WTC11 (cell line): ENCODE data around the gene LYPD6B. TPM values are rescaled to one million over a fixed set of nuclear protein-coding genes. Genes with fewer than 3 reads are reported as not detected.

Experiments used
- ATAC-seq: fragments of 200-7000 bp; cut with Tn5 transposase; 2 replicates; pipeline ENCODE4 v1.10.0; 2021; ENCODE audit warnings: mild to moderate bottlenecking, moderate library complexity
- CTCF ChIA-PET: fragments of 300-600 bp; sonication (Branson Sonifier 250); formaldehyde crosslinking; loops from one replicate; lab custom pipeline; 2021; ENCODE audit warnings: antibody characterized with exemption; lab: Charles Lee
- POLR2A ChIA-PET: fragments of 350-600 bp; sonication (Branson Sonifier 250); formaldehyde crosslinking; loops from one replicate; lab custom pipeline; 2021; ENCODE audit warnings: antibody characterized with exemption; lab: Charles Lee
- DNase-seq: peaks from one replicate; pipeline ENCODE4 v3.0.0; 2021; ENCODE audit warnings: low spot score
- H3K27ac Mint-ChIP-seq: 2 replicates; pipeline ENCODE4 v1.8.0; 2021; ENCODE audit warnings: mixed read lengths
- H3K27me3 Mint-ChIP-seq: 2 replicates; pipeline ENCODE4 v1.8.0; 2021; ENCODE audit warnings: low read depth, mild to moderate bottlenecking, moderate library complexity, mixed read lengths
- H3K36me3 Mint-ChIP-seq: 2 replicates; pipeline ENCODE4 v1.8.0; 2021; ENCODE audit warnings: mixed read lengths
- H3K4me1 Mint-ChIP-seq: 2 replicates; pipeline ENCODE4 v1.8.0; 2022; ENCODE audit warnings: mixed read lengths
- H3K4me3 Mint-ChIP-seq: 2 replicates; pipeline ENCODE4 v1.8.0; 2021; ENCODE audit warnings: mild to moderate bottlenecking, moderate library complexity, mixed read lengths
- H3K9me3 Mint-ChIP-seq: 2 replicates; pipeline ENCODE4 v1.8.0; 2021; ENCODE audit warnings: mixed read lengths
- E2F1 ChIP-seq: sonication (generic); formaldehyde crosslinking; IDR thresholded peaks from 2 replicates; pipeline ENCODE4 v1.8.0; 2022; ENCODE audit warnings: mild to moderate bottlenecking, missing genetic modification reagents
- E2F5 ChIP-seq: sonication (generic); formaldehyde crosslinking; IDR thresholded peaks from 2 replicates; pipeline ENCODE4 v1.8.1; 2022; ENCODE audit warnings: mild to moderate bottlenecking, moderate library complexity, missing genetic modification reagents
- ESRRA ChIP-seq: sonication (generic); formaldehyde crosslinking; IDR thresholded peaks from 2 replicates; pipeline ENCODE4 v1.8.1; 2022; ENCODE audit warnings: mild to moderate bottlenecking, missing genetic modification reagents, borderline replicate concordance
- ETV6 ChIP-seq: sonication (generic); formaldehyde crosslinking; IDR thresholded peaks from 2 replicates; pipeline ENCODE4 v1.8.1; 2022; ENCODE audit warnings: mild to moderate bottlenecking, missing genetic modification reagents
- GABPB1 ChIP-seq: sonication (generic); formaldehyde crosslinking; IDR thresholded peaks from 2 replicates; pipeline ENCODE4 v1.8.1; 2023; ENCODE audit warnings: mild to moderate bottlenecking, missing genetic modification reagents
- JUN ChIP-seq: sonication (generic); formaldehyde crosslinking; IDR thresholded peaks from 2 replicates; pipeline ENCODE4 v1.8.0; 2023; ENCODE audit warnings: mild to moderate bottlenecking, missing genetic modification reagents
- KAT7 ChIP-seq: sonication (generic); formaldehyde crosslinking; IDR thresholded peaks from 2 replicates; pipeline ENCODE4 v1.8.1; 2023; ENCODE audit warnings: missing genetic modification reagents, mild to moderate bottlenecking, borderline replicate concordance
- MAX ChIP-seq: sonication (generic); formaldehyde crosslinking; IDR thresholded peaks from 2 replicates; pipeline ENCODE4 v1.8.0; 2022; ENCODE audit warnings: mild to moderate bottlenecking, missing genetic modification reagents
- MXD4 ChIP-seq: fragments of 250-450 bp; sonication (Bioruptor Pico); IDR thresholded peaks from 2 replicates; pipeline ENCODE4 v1.8.0; 2021; ENCODE audit warnings: mild to moderate bottlenecking, moderate library complexity, borderline replicate concordance
- PRRX2 ChIP-seq: fragments of 250-450 bp; sonication (Bioruptor Pico); IDR thresholded peaks from 2 replicates; pipeline ENCODE4 v1.8.0; 2021; ENCODE audit warnings: mild to moderate bottlenecking
- STAT6 ChIP-seq: sonication (generic); formaldehyde crosslinking; conservative IDR thresholded peaks from 2 replicates; pipeline ENCODE4 v1.8.1; 2023; ENCODE audit warnings: mild to moderate bottlenecking, low read depth, missing genetic modification reagents, moderate library complexity
- TEAD4 ChIP-seq: sonication (generic); formaldehyde crosslinking; IDR thresholded peaks from 2 replicates; pipeline ENCODE4 v1.8.0; 2022; ENCODE audit warnings: mild to moderate bottlenecking, missing genetic modification reagents
- ZNF416 ChIP-seq: fragments of 250-450 bp; sonication (Bioruptor Pico); IDR thresholded peaks from 2 replicates; pipeline ENCODE4 v1.9.0; 2021; ENCODE audit warnings: mild to moderate bottlenecking, inconsistent platforms
- ZNF532 ChIP-seq: fragments of 250-450 bp; sonication (Bioruptor Pico); IDR thresholded peaks from 2 replicates; pipeline ENCODE4 v1.9.0; 2021; ENCODE audit warnings: mild to moderate bottlenecking, borderline replicate concordance
- ZNF671 ChIP-seq: fragments of 250-450 bp; sonication (Bioruptor Pico); IDR thresholded peaks from 2 replicates; pipeline ENCODE4 v1.8.0; 2021; ENCODE audit warnings: mild to moderate bottlenecking
- total RNA-seq: library from RNA; stranded (reverse); gene quantifications from 3 replicates; pipeline ENCODE4 v1.2.3, GENCODE V29; 2021
- TF ChIP-seq, protein P1 (sequence below): sonication (generic); formaldehyde crosslinking; IDR thresholded peaks from 2 replicates; pipeline ENCODE4 v1.8.0; 2022; ENCODE audit warnings: mild to moderate bottlenecking, missing genetic modification reagents
- TF ChIP-seq, protein P2 (sequence below): fragments of 250-450 bp; sonication (Bioruptor Pico); IDR thresholded peaks from 2 replicates; pipeline ENCODE4 v1.9.0; 2021; ENCODE audit warnings: mild to moderate bottlenecking
- TF ChIP-seq, protein P3 (sequence below): sonication (generic); formaldehyde crosslinking; IDR thresholded peaks from 2 replicates; pipeline ENCODE4 v1.8.1; 2022; ENCODE audit warnings: missing genetic modification reagents, borderline replicate concordance

The LYPD6B gene
- total RNA-seq, 1 experiment from 2014 or later, result 1.6 TPM

DNA sequence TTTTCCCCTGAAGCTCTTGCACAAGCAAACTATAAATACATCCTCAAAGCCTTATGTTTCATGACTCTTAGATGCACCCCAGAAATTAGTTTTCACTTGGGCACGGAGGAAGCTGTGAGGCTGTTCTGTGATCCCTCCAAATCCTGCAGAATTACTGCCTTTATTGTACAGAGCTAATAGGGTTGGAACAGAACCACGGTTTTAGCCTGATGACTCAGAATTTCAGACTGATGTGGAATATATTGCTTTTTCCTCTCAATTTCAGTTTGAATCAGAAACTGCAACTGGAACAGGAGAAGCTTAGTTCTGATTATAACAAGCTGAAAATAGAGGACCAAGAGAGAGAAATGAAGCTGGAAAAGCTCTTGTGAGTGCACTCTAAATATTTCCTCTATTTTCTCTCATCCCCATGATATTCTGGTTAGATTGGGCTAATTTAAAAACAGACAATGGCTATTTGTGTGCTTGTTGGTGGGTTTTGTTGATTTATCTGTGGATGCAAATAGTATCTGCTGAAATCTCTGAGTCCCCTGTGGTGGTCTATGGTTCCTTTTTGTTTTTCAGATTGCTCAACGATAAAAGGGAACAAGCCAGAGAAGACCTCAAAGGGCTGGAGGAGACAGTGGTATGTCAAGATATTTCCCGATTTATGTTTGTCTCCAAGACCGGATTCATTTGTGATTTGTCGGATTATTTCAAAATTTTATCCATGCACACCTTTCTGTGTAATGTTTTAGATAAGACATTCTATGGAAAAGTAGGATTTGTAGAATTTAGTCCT is 38.2 kb upstream of the LYPD6B start:
- Mint-ChIP-seq H3K4me1 (peaks cover 51% of the 10 kb centered on the region), H3K36me3 (peaks cover 62% of the 10 kb centered on the region), H3K27ac (peak overlapping the region; percentile 96), H3K4me3 (peak overlapping the region; percentile 57), H3K9me3 (peaks cover 25% of the 10 kb centered on the region), H3K27me3 (no peaks in the 10 kb centered on the region)
- ChIA-PET POLR2A (no interaction called here), CTCF (interaction anchor here (0.7 to 1.7 kb wide), 5 partner anchors 9 to 388 kb away, joined by 3 to 7 read pairs (median 5); partner anchors contain the start of gene LYPD6B)
- DNase-seq (no peak), ATAC-seq (peak; percentile 44)
- TF ChIP-seq, protein P1, sequence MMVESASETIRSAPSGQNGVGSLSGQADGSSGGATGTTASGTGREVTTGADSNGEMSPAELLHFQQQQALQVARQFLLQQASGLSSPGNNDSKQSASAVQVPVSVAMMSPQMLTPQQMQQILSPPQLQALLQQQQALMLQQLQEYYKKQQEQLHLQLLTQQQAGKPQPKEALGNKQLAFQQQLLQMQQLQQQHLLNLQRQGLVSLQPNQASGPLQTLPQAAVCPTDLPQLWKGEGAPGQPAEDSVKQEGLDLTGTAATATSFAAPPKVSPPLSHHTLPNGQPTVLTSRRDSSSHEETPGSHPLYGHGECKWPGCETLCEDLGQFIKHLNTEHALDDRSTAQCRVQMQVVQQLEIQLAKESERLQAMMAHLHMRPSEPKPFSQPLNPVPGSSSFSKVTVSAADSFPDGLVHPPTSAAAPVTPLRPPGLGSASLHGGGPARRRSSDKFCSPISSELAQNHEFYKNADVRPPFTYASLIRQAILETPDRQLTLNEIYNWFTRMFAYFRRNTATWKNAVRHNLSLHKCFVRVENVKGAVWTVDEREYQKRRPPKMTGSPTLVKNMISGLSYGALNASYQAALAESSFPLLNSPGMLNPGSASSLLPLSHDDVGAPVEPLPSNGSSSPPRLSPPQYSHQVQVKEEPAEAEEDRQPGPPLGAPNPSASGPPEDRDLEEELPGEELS (CRISPR knock-in tag), result peak; percentile 20; the same call in 1 of the 2 replicates
- TF ChIP-seq E2F5 (CRISPR knock-in tag) (no peak), ZNF671 (CRISPR knock-in tag) (no peak), E2F1 (CRISPR knock-in tag) (no peak), ETV6 (0 out of 2 replicates have a peak, but pooled peaks have one; percentile 19)
- TF ChIP-seq, protein P2, sequence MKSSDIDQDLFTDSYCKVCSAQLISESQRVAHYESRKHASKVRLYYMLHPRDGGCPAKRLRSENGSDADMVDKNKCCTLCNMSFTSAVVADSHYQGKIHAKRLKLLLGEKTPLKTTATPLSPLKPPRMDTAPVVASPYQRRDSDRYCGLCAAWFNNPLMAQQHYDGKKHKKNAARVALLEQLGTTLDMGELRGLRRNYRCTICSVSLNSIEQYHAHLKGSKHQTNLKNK (CRISPR knock-in tag), result 0 out of 2 replicates have a peak, but pooled peaks have one; percentile 47

GRCh38 chr2:149001496-149001895 is 37.0 kb upstream of the LYPD6B start:
- H3K9me3 Mint-ChIP-seq, result peaks cover 25% of the 10 kb centered on the region
- DNase-seq, result no peak
- peaks cover 65% of the 10 kb centered on the region for H3K36me3 Mint-ChIP-seq
- H3K4me1 Mint-ChIP-seq, result peaks cover 58% of the 10 kb centered on the region
- POLR2A ChIA-PET, result no interaction called here
- no peak for TF ChIP-seq MAX (CRISPR knock-in tag)
- TF ChIP-seq ZNF416 (CRISPR knock-in tag), result no peak
- no peak for TF ChIP-seq KAT7 (CRISPR knock-in tag)
- TF ChIP-seq ZNF532, result no peak
- no peak for TF ChIP-seq ESRRA (CRISPR knock-in tag)
- no peak for TF ChIP-seq MXD4 (CRISPR knock-in tag)
- TF ChIP-seq E2F5 (CRISPR knock-in tag), result no peak
- TF ChIP-seq STAT6 (CRISPR knock-in tag), result no peak
- TF ChIP-seq GABPB1, result no peak
- TF ChIP-seq JUN (CRISPR knock-in tag), result no peak
- no peak for TF ChIP-seq TEAD4
- TF ChIP-seq, protein P3, sequence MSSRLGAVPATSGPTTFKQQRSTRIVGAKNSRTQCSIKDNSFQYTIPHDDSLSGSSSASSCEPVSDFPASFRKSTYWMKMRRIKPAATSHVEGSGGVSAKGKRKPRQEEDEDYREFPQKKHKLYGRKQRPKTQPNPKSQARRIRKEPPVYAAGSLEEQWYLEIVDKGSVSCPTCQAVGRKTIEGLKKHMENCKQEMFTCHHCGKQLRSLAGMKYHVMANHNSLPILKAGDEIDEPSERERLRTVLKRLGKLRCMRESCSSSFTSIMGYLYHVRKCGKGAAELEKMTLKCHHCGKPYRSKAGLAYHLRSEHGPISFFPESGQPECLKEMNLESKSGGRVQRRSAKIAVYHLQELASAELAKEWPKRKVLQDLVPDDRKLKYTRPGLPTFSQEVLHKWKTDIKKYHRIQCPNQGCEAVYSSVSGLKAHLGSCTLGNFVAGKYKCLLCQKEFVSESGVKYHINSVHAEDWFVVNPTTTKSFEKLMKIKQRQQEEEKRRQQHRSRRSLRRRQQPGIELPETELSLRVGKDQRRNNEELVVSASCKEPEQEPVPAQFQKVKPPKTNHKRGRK (CRISPR knock-in tag), result no peak
- no peak for TF ChIP-seq PRRX2 (CRISPR knock-in tag)
- no peak overlapping the region for H3K27ac Mint-ChIP-seq
- no peak overlapping the region for H3K4me3 Mint-ChIP-seq
- no peaks in the 10 kb centered on the region for H3K27me3 Mint-ChIP-seq
- ATAC-seq, result no peak
- CTCF ChIA-PET, result interaction anchor here (1.4 kb wide), 1 partner anchor 16 kb away, joined by 7 read pairs; no protein-coding TSS in a partner anchor
